Ovary (tissue), 9 donors: Measurements from ENCODE around the gene GGT6. TPM values are rescaled to one million over a fixed set of nuclear protein-coding genes. Genes with fewer than 3 reads are reported as not detected.

Experiments
- DNase-seq, 5 donors: peaks; one replicate each; pipeline ENCODE4 v3.0.0-alpha.2; 2019 to 2020
- H3K27ac ChIP-seq, 2 donors: fragments of 200-600 bp; one replicate each; pipeline versions ENCODE4 v1.5.1 to v1.8.0; 2019 to 2022
- H3K27me3 ChIP-seq: fragments of 200-600 bp; one replicate; pipeline ENCODE4 v1.8.0; 2022
- H3K36me3 ChIP-seq: fragments of 200-600 bp; sonication (generic); one replicate; pipeline ENCODE4 v1.5.1; 2019
- H3K4me1 ChIP-seq: one replicate; pipeline ENCODE4 v1.8.1; 2013; ENCODE audit warnings: mild to moderate bottlenecking, moderate library complexity; ENCODE audit not compliant: insufficient read depth
- H3K4me3 ChIP-seq: fragments of 200-600 bp; sonication (generic); one replicate; pipeline ENCODE4 v1.5.1; 2017
- H3K9me3 ChIP-seq, 2 donors: fragments of 200-600 bp in 1 of 2; sonication (generic) in 1 of 2; one replicate each; pipeline versions ENCODE4 v1.5.1 to v1.8.1; 2013 to 2019; ENCODE audit warnings: mild to moderate bottlenecking in 1 of 2, moderate library complexity in 1 of 2
- CTCF ChIP-seq, 3 donors: fragments of 450-650 bp in 2 of 3; fragments of 200-600 bp in 1 of 3; IDR thresholded peaks; one replicate each; pipeline versions ENCODE4 v1.5.1 to v1.8.0; 2016 to 2022; ENCODE audit warnings: antibody characterized with exemption in 3 of 3, mild to moderate bottlenecking in 1 of 3
- EP300 ChIP-seq: sonication (generic); formaldehyde crosslinking; IDR thresholded peaks from one replicate; pipeline ENCODE4 v1.6.1; 2017; ENCODE audit warnings: antibody characterized with exemption
- POLR2A ChIP-seq: fragments of 450-650 bp; IDR thresholded peaks from one replicate; pipeline ENCODE4 v1.6.1; 2017; ENCODE audit warnings: antibody characterized with exemption, mild to moderate bottlenecking, moderate library complexity
- WGBS, 3 donors: extraction: QIAGEN DNeasy Blood & Tissue Kit in 1 of 3; methylation state at CpG; one replicate each; pipeline versions ENCODE4 v1.1.5 to v1.1.7; 2013 to 2017; 5-methylcytosine and 5-hydroxymethylcytosine counted together
- intact Hi-C, 4 donors: fragments of 100-400 bp; cut with DNase I; formaldehyde crosslinking; loops; one replicate each; pipeline versions ENCODE4 v1.11.0 to v1.15.1; 2022 to 2023
- polyA plus RNA-seq, 2 donors: library from polyadenylated mRNA; stranded (reverse); fragments of 200-250 nt in 1 of 2; fragments of 350-450 nt in 1 of 2; fragmentation: Illumina TruSeq in 1 of 2; extraction: RNeasy Lipid Tissue Mini Kit (QIAGEN cat#74804) in 1 of 2; gene quantifications; one replicate each; pipeline ENCODE4 v1.2.3, GENCODE V29; 2013 to 2014
- total RNA-seq, 7 donors: library from RNA; depleted of rRNA in 2 of 7; stranded (reverse); fragments of >200 nt in 2 of 7; fragmentation: NEBNext Ultra II Directional in 3 of 7; extraction: Animal tissue kit (Norgen Biotek cat#: 25700) in 3 of 7; gene quantifications; one replicate each; pipeline versions ENCODE4 v1.1.0 to v1.2.4, GENCODE V29; 2016 to 2023
- donor health status: DM: no; HTN: no; CAD: no; lungs with moderate emphysema.
- donor health status: DM: no; HTN: no; CAD: no.
- donor health status: Bipolar disorder and iron deficiency.
- donor health status: DM: yes; HTN: yes; CAD: no.
- donor health status: DM: no; HTN: no; CAD: no.
- donor health status: DM: yes; HTN: yes; CAD: no.

The GGT6 gene
- total and polyA plus RNA-seq, 9 donors, result 0.08 to 31.5 (median 1.1) TPM

GRCh38 chr17:4542003-4542725 is 18.2 kb downstream of the GGT6 start:
- Histone ChIP-seq H3K27me3 (no peaks in the 10 kb centered on the region), H3K4me1 (peaks cover 4% of the 10 kb centered on the region), H3K9me3 (no peaks in the 10 kb centered on the region), H3K4me3 (no peak overlapping the region), H3K36me3 (no peaks in the 10 kb centered on the region), H3K27ac (no peak overlapping the region)
- TF ChIP-seq EP300, result no peak
- no peak for TF ChIP-seq CTCF (IDR thresholded peaks at IDR 0.05)
- no peak for TF ChIP-seq POLR2A
- intact Hi-C loops, result no loop called here
- DNase-seq, result no peak
- WGBS, 3 donors, result 87 to 97% (median 88%) methylated on average over 14 of the region's 14 CpGs

- TF ChIP-seq POLR2A, result no peak
- no peak for TF ChIP-seq EP300
- TF ChIP-seq CTCF (IDR thresholded peaks at IDR 0.05), result no peak
- Histone ChIP-seq H3K9me3 (no peaks in the 10 kb centered on the region), H3K27me3 (no peaks in the 10 kb centered on the region), H3K4me3 (no peak overlapping the region), H3K27ac (no peak overlapping the region), H3K36me3 (no peaks in the 10 kb centered on the region), H3K4me1 (peaks cover 10% of the 10 kb centered on the region)
- intact Hi-C loops, result no loop called here
- no peak for DNase-seq
- WGBS, 3 donors, result 83 to 86% (median 83%) methylated on average over 28 to 29 of the region's 29 CpGs
Observed at GRCh38 chr17:4541328-4542002, 18.9 kb downstream of the GGT6 start.

- no peaks in the 10 kb centered on the region for H3K36me3 ChIP-seq
- no peak for TF ChIP-seq CTCF (IDR thresholded peaks at IDR 0.05)
- TF ChIP-seq EP300, result no peak
- no peak for TF ChIP-seq POLR2A
- peak in 2 of 5 donors; percentile 24 to 41 for DNase-seq
- H3K9me3 ChIP-seq, result no peaks in the 10 kb centered on the region
- no peaks in the 10 kb centered on the region for H3K27me3 ChIP-seq
- H3K4me1 ChIP-seq, result peaks cover 13% of the 10 kb centered on the region
- H3K4me3 ChIP-seq, result no peak overlapping the region
- whole genome bisulfite sequencing, 3 donors, result 78 to 84% (median 82%) methylated on average over 15 of the region's 15 CpGs
- no peak overlapping the region for H3K27ac ChIP-seq
- intact Hi-C loops, result no loop called here
Observed at GRCh38 chr17:4540687-4541327, 19.6 kb downstream of the GGT6 start.

- intact Hi-C loops, result no loop called here
- Histone ChIP-seq H3K27me3 (no peaks in the 10 kb centered on the region), H3K36me3 (no peaks in the 10 kb centered on the region), H3K27ac (no peak overlapping the region), H3K4me1 (peaks cover 14% of the 10 kb centered on the region), H3K4me3 (no peak overlapping the region), H3K9me3 (no peaks in the 10 kb centered on the region)
- 73 to 75% (median 74%) methylated on average over 13 to 14 of the region's 14 CpGs for WGBS, 3 donors
- no peak for DNase-seq
- TF ChIP-seq CTCF (IDR thresholded peaks at IDR 0.05) (no peak), POLR2A (no peak), EP300 (no peak)
Observed at GRCh38 chr17:4540224-4540651, 20.1 kb downstream of the GGT6 start.
